ENCODE measurements around the gene HOXC6.

DNA sequence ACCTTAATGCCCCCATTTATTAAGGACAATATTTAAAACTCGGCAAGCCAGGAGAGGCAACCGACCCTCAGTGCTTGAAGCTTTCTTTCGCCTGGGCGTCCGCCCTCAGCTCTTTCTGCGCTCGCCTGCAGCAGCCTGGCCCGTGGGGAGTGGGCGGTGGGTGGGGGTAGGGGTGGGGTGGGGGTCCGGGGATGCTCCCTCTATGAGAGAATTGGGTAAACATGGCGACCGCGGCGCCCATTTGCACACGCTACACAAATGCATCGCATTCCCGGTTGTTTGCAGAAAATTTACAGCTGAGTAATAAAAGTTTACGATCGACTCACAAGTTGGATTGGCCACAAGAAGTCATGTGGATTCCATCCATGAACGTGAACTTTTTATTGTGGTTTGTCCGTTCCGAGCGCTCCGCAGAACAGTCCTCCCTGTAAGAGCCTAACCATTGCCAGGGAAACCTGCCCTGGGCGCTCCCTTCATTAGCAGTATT lies 11.7 kb upstream of the HOXC6 start:
- TF ChIP-seq, protein P1, sequence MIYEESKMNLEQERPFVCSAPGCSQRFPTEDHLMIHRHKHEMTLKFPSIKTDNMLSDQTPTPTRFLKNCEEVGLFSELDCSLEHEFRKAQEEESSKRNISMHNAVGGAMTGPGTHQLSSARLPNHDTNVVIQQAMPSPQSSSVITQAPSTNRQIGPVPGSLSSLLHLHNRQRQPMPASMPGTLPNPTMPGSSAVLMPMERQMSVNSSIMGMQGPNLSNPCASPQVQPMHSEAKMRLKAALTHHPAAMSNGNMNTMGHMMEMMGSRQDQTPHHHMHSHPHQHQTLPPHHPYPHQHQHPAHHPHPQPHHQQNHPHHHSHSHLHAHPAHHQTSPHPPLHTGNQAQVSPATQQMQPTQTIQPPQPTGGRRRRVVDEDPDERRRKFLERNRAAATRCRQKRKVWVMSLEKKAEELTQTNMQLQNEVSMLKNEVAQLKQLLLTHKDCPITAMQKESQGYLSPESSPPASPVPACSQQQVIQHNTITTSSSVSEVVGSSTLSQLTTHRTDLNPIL (CRISPR knock-in tag; IDR thresholded peaks at IDR 0.05; ENCODE audit: low read depth), result no peak
- no peak for TF ChIP-seq ISL1 (CRISPR knock-in tag; IDR thresholded peaks at IDR 0.05)
- TF ChIP-seq ZFP30 (CRISPR knock-in tag; IDR thresholded peaks at IDR 0.05), result no peak
- TF ChIP-seq PATZ1 (CRISPR knock-in tag; IDR thresholded peaks at IDR 0.05; ENCODE audit: borderline replicate concordance), result no peak

Data from SK-N-SH treated with all-trans-retinoic acid at 6 μM for 48 hours (cell line).